GM19238 (cell line): ENCODE data around the gene C19orf25.

Experiments
- DNase-seq: peaks from one replicate; pipeline ENCODE4 v3.0.0; 2011; ENCODE audit warnings: low spot score; ENCODE audit not compliant: insufficient read length

C19orf25 gene

DNA sequence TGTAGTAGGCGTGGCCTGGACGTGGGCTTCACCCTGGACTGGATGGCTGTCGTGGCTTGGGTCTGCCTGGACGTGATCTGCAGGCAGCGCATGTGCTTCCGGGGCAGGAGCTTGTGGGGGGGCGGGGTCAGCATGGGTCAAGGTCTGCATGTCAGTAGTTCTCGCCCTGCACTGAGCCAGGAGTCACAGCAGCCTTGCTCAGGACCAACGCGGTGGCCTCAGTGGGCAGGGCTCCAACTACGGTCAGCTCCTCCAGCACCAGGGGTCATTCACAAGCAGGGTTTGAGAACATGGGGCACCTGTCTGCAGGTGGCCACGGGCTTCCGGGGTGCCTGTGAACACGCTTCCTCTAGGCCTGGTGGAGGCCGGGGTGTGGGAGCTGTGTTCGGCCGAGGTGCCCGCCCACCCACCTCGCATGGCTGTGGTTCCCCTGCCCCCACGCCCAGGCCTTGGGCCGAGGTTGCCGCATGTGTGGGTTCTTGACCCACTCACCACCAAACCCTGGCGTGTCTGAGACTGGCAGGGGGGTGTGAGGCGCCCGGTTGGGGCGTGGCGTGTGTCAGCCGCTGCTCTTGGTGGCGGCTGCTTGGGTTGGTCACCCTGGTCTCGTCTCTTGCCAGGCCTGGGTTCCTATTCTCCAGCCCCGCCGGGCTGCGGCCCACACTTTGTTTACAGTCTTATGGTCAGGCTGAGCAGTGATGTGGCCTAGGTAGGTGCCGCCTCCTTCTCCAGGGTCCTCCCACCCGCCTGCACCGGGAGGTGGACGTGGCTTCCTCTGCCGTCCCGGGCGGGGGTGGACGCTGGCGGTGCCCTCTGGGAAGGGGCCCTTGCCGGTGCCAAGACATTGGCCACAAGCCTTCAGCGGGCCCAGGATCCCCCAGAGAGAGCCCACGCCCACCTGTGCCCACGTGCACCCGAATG lies 45.6 kb downstream of the C19orf25 start:
- DNase-seq, result no peak

DNA sequence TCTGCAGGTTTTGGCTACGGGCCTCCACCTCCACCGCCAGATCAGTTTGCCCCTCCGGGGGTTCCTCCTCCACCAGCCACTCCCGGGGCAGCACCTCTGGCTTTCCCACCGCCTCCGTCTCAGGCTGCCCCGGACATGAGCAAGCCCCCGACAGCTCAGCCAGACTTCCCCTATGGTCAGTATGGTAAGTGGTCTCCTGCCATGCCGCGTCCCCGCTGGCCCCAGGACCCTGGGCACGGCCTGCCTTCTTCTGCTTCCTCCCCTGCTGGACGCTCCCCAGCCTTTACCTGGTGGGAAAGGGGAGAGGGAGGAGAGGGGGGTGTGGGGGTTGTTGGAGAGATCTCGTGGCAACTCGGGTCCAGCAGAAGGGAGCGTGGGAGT lies 46.5 kb downstream of the C19orf25 start:
- no peak for DNase-seq

DNA sequence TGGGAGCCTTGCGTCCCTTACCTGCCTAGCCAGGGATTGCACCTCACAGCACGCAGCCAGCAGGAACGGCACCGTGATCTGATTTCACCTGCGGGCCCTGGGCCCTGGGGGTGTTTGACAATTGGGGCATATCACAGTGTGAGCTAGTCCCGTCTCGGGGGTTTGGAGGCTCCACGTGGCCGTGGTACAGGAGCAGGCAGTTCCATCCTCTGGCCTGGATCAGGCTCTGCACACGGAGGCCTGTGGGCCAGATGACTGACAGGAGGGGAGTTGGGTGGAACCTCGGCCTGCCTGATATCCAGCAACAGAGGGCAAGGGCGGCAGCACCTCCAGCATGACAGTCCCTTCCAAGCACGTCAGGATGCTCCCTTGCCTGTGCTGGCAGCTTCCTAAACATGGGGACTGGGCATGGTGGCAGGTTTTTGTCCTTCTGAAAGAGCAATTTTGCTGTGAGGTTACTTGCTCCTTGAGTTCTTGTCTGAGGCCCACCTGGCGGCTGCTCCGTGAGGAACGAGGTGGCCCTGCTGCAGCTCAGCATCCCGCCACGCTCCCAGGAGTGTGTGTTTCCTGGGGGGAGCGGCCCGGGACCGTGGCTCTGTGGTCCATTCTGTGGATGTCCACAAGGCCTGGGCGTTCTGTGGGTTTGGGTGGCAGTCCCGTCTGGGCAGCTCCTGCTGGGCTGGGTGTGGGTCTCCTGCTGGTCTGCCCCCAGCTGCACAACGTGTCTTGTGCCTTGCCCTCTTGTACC lies 47.1 kb downstream of the C19orf25 start:
- DNase-seq, result no peak

DNA sequence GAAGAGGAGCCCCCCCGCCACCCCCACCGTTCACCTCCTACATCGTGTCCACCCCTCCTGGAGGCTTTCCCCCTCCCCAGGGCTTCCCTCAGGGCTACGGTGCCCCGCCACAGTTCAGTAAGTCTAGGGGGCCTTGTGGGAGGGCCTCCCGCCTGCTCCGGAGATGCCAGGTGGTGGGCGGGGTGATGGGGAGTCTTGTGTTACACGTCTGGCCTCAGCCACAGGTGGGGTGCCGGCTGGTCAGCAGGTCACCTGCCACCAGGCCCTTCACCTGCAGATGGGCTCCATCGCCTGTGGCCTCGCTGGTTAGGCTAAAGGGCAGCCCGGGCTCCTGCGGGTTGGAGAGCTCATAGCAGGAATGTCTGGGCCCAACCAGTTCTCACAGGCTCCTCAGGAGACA lies 48.8 kb downstream of the C19orf25 start:
- DNase-seq, result no peak

DNA sequence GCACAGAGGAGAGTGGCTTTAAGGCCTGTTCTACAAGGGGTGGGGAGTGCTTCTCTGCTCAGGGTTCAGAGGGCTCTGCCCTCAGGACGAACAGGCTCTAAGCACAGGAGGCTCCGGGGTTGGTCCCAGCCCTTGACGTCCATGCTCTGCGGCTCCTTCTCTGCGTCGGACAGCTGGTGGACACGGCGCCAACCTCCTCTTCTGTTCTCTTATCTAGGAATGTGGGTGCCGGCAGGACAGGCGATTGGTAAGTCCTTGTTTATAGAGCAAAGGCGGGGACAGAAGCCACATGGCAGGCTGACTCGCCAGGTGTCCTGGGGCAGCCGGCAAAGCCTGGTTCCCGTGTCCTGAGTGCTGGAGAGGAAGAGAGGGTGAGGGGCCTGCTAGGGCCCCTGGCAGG lies 49.3 kb downstream of the C19orf25 start:
- DNase-seq, result no peak

DNA sequence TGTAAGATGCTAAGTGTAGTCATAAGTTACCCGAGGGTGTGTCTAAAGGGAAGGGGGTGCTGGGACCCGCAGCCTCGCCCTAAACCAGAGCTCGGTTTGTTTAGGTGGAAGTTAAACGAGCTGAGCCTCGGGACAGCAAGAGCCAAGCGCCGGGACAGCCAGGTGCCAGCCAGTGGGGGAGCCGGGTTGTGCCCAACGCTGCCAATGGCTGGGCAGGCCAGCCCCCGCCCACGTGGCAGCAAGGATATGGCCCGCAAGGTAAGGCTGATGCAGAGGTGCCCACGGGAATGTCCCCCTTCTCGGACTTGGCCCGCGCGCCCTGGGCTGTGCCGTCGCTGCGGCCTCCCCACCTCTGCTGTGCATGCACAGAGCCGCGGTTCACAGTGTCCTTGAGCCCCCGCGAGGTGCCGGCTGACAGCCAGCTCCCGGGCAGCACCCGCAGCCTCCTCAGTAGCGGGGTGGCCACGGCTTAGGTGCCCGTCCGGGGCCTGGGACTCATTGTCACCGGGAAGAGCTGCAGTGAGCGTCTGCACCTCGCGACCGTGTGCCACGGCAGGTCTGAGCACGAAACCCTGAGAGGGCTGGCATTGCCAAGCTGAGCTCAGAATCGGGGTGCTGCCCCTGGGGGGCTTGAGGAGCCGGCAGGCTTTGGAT lies 50.1 kb downstream of the C19orf25 start:
- no peak for DNase-seq

DNA sequence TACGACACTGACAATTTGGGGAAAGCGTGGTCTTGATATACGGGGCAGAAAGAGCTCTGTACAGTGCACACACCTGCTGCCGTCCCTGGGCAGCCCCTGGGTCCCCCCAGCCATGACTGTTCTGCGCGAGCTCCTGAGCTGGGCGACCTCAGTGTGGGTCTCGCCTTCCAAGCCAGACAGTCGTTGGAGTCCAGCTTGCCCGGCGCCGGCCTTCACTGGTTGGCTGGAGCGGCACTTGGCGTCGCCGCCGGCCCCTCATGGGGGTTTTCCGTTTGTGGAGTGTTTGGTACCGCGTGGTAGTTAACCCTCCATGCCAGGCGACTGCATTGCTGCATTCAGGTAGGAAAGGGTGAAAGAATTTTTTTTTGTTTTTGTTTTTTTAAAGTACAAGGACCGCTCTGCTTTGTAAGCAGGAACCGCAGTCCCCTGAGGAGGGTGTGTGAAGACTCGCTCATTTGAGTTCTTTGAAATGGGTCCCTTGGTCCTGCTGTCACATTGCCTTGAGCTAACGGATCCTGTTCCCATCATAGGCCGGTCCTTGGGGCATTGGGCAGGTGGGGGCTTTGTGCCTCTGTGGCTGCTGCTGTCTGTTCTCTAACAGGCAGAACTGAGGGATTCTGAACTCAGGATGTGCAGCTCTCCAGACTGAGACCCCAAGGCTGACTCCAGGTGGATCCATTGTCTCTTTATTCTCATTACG lies 51.6 kb downstream of the C19orf25 start:
- no peak for DNase-seq

DNA sequence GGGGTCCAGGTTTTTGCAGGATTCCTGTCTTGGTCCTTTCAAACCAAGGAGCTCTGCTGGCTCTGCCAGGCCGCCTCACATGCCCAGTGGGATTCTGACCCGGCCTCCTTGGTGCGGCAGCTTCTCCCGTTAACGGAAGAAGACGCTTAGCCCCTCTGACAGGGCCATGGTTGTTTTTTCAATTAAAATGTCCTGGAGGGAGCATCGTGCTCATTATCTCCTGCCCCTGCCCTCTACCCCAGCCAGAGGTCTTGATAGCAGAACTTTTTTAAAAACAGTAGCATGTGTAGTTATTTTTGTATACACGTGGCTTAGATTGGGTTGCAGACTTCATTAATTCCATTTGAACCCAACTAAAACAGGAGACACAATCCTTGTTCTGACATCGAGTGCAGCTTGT lies 52.3 kb downstream of the C19orf25 start:
- no peak for DNase-seq

DNA sequence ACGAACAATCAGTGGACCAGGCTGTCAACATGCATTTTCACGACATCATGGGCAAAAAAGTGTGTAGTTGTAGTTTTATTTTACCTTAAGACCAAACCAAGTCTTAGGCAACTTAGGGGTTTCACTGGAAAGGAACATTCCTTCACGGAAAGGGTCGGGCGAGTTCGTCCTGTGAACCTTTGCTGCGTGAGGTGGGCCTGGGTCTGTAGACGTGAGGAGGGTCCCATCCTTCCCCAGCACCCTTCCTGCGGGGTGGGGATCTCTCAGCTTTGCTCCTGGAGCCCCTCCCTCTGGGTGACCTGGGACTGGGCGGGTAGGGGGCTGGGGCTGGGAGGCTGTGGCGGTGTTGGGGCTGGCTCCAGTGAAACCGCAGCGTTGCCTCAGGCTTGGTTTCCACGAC lies 53.1 kb downstream of the C19orf25 start:
- no peak for DNase-seq

DNA sequence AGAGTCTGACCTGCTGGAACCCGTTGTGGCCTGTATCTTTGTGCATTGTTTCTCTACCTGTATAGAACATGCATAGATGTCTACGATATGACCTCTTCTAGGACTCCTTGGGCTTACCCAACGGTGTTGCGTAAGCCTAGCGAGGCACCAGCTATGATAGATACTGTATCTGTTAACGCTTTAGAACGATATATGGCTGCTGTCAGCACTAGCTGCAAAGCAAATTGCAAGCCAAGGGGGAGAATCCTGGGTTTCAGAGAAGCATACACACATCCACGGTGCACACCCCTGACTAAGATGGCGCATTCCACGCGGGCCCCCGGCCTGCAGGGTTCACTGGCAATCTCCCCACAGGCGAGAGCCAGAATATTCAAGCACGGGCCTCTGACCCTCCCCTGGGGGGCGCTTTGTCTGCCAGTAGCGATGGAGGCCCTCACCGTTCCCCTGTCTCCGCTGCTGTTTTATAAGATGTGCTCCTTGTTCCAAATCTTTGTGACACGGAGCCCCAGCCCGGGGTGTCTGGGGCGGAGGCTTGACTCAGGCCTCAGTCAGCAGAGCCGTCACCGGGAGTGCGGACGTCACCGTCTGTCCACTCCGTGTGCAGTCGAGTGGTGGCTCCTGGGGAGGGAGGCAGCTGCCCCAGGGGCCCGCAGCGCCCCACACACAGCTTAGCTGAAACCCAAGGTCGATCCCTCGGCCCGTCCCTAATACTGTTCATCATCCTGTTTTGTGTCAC lies 53.7 kb downstream of the C19orf25 start:
- DNase-seq, result no peak

DNA sequence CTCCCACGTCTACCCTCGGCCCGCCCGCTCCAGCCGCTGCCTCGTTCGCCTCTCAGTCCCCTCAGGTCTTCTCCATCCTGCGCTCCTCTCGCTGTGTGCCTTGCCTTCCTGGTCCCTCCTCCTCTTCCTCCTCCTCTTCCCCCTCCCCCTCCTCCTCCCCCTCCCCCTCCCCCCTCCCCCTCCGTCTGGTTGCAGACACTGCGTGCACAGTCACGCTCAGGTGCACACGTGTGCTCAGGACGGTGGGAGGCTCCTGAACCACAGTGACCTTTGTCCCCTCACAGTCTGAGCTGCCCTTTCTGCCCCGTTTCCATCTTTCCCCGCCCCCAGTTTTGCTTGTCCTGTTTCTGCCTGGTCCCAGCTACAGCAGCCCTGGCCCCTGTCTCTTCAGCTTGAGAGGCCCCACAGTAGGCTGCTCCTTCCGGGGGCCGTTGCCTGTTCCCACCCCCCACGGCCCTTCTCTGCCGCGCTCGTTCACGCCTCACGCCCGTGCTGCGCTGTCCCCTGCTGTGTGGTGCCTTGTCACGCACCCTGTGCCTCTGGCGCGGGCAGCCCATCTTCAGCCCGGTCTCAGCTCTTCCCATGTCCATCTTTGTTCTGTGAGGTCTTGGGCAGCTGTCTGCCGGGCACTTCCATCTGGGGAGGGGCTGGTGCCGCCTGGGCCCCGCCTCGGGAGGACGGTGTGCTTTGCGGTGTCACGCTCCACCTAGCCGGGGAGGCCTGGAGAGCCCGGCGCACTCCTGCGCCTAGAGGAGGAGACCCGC lies 54.6 kb downstream of the C19orf25 start:
- DNase-seq, result no peak

DNA sequence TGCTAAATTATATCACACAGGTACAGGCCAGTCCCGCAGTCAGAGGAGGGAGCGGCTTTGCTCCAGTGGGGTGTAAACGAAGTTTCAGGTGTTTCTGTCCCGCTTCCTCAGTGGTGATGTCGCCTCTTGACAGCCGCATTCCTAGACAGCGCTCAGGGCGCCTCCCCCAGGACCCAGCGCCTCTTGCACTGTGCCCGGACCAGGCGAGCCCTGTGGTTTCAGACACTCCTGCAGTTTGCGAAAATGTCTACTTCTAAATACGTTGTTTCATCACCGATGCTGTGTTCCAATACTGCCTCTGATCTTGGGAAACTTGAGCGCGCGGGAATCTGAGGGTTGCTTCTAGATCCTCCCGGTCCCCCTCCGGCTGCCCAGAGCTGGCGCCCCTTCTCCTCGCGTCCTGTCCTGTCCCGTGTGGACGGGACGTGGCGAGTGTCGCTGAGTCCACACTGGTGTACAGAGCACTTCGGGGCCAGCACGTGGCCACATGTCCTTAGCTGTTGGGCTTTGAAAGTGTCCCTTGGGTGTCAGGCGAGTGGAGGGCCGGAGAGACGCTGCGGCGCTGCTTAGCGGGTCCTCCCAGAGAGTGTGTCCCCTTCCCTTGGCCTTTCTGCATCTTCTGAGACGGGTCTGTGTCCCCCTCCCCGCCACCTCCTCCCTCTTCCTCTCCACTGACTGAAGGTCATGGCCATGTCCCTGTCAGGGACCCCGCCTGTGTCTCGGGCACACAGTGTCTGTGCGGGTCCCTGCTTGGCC lies 55.4 kb downstream of the C19orf25 start:
- DNase-seq, result no peak
